Trophoblast cell (in vitro differentiated cells and primary cell): ENCODE results near the gene DNAH1.

Experiments used
- DNase-seq, 2 donors: peaks; one replicate each; pipeline ENCODE4 v3.0.0-alpha.2; 2016
- H2AFZ ChIP-seq: 2 replicates; pipeline ENCODE4 v1.6.1; 2013; ENCODE audit warnings: low read length, moderate library complexity, mild to moderate bottlenecking; ENCODE audit not compliant: insufficient read depth, poor library complexity
- H2AK5ac ChIP-seq: 2 replicates; pipeline ENCODE4 v1.6.1; 2013; ENCODE audit warnings: mild to moderate bottlenecking, low read length
- H2BK120ac ChIP-seq: 2 replicates; pipeline ENCODE4 v1.6.1; 2013; ENCODE audit warnings: low read length, mild to moderate bottlenecking, moderate library complexity; ENCODE audit not compliant: insufficient read depth, poor library complexity
- H2BK12ac ChIP-seq: 2 replicates; pipeline ENCODE4 v1.6.1; 2013; ENCODE audit warnings: mild to moderate bottlenecking, low read length, moderate library complexity
- H2BK5ac ChIP-seq: 2 replicates; pipeline ENCODE4 v1.6.1; 2013; ENCODE audit warnings: low read length, low read depth, moderate library complexity, mild to moderate bottlenecking; ENCODE audit not compliant: poor library complexity
- H3K14ac ChIP-seq: 2 replicates; pipeline ENCODE4 v1.6.1; 2013; ENCODE audit warnings: mild to moderate bottlenecking, low read length
- H3K18ac ChIP-seq: 2 replicates; pipeline ENCODE4 v1.6.1; 2013; ENCODE audit warnings: mild to moderate bottlenecking, low read length
- H3K23ac ChIP-seq: 2 replicates; pipeline ENCODE4 v1.6.1; 2013; ENCODE audit warnings: low read length
- H3K27ac ChIP-seq: 2 replicates; pipeline ENCODE4 v1.5.1; 2013; ENCODE audit warnings: low read depth, mild to moderate bottlenecking, inconsistent platforms, low read length, moderate library complexity
- H3K27me3 ChIP-seq: 2 replicates; pipeline ENCODE4 v1.6.1; 2013; ENCODE audit warnings: inconsistent platforms, mild to moderate bottlenecking, low read length, moderate library complexity; ENCODE audit not compliant: insufficient read depth
- H3K36me3 ChIP-seq, 2 experiments: 1 replicate in 1 of 2; 2 replicates in 1 of 2; pipeline ENCODE4 v1.6.1; 2013; ENCODE audit warnings: low read length in 2 of 2, mild to moderate bottlenecking in 2 of 2, moderate library complexity in 1 of 2; ENCODE audit not compliant: insufficient read depth in 2 of 2, control insufficient read depth in 1 of 2
- H3K4ac ChIP-seq: 2 replicates; pipeline ENCODE4 v1.6.1; 2013; ENCODE audit warnings: low read depth, mild to moderate bottlenecking, low read length, moderate library complexity
- H3K4me1 ChIP-seq, 2 experiments: 1 replicate in 1 of 2; 2 replicates in 1 of 2; pipeline ENCODE4 v1.6.1; 2013; ENCODE audit warnings: low read length in 2 of 2, mild to moderate bottlenecking in 2 of 2, moderate library complexity in 1 of 2; ENCODE audit not compliant: insufficient read depth in 2 of 2, control insufficient read depth in 1 of 2
- H3K4me2 ChIP-seq: 2 replicates; pipeline ENCODE4 v1.6.1; 2013; ENCODE audit warnings: inconsistent platforms, mild to moderate bottlenecking, low read length, moderate library complexity
- H3K4me3 ChIP-seq: 2 replicates; pipeline ENCODE4 v1.5.1; 2013; ENCODE audit warnings: mild to moderate bottlenecking, low read depth, low read length, inconsistent platforms
- H3K79me1 ChIP-seq: one replicate; pipeline ENCODE4 v1.6.1; 2013; ENCODE audit warnings: low read length
- H3K79me2 ChIP-seq: 2 replicates; pipeline ENCODE4 v1.6.1; 2013; ENCODE audit warnings: low read length, mild to moderate bottlenecking; ENCODE audit not compliant: control insufficient read depth, insufficient read depth, poor library complexity
- H3K9ac ChIP-seq: 2 replicates; pipeline ENCODE4 v1.6.1; 2013; ENCODE audit warnings: mild to moderate bottlenecking, low read length
- H3K9me3 ChIP-seq: 2 replicates; pipeline ENCODE4 v1.6.1; 2013; ENCODE audit warnings: low read depth, mild to moderate bottlenecking, control low read depth, inconsistent platforms, low read length; ENCODE audit not compliant: insufficient read depth
- H4K12ac ChIP-seq: 2 replicates; pipeline ENCODE4 v1.6.1; 2013; ENCODE audit warnings: low read depth, mild to moderate bottlenecking, low read length, moderate library complexity
- H4K8ac ChIP-seq: 2 replicates; pipeline ENCODE4 v1.6.1; 2013; ENCODE audit warnings: low read depth, mild to moderate bottlenecking, low read length, moderate library complexity
- H4K91ac ChIP-seq: one replicate; pipeline ENCODE4 v1.6.1; 2013; ENCODE audit warnings: low read depth, mild to moderate bottlenecking, low read length, moderate library complexity
- WGBS: extraction: QIAGEN DNeasy Blood & Tissue Kit; methylation state at CpG from one replicate; pipeline ENCODE4 v1.1.7; 2013; ENCODE audit warnings: missing lambda C conversion rate; ENCODE audit not compliant: insufficient read length, insufficient coverage; ENCODE audit errors: extremely low coverage; 5-methylcytosine and 5-hydroxymethylcytosine counted together

Gene DNAH1

DNA sequence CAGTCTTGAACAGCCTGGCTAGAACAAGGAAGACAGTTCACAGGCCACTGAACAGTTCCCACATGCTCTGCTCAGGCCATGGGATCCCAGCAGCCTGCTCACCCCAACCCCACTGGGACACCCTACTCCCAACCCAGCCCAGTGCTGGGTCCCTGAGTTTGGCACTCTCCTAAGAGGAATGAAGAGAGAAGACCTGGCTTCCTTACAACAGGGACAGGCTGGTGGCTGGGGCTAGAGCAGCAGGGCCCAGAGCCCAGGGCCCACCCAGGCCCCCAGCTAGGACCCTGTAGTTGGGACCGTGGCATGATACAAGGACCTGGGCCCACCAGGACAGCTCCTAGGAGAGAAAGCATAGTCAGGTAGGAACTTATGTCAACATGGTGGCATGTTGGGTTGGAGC is 85.4 kb downstream of the DNAH1 start:
- Histone ChIP-seq H4K12ac (no peak overlapping the region), H3K4me1 (peaks cover 5% of the 10 kb centered on the region in 2 experiments), H3K27ac (no peak overlapping the region), H3K4ac (no peak overlapping the region), H3K18ac (no peak overlapping the region), H2BK120ac (no peak overlapping the region), H3K79me2 (no peaks in the 10 kb centered on the region), H2AK5ac (no peak overlapping the region), H3K23ac (no peak overlapping the region), H3K9me3 (peaks cover 4% of the 10 kb centered on the region), H3K14ac (no peak overlapping the region), H3K27me3 (no peaks in the 10 kb centered on the region), H3K4me2 (no peak overlapping the region), H3K4me3 (no peak overlapping the region), H2BK5ac (no peak overlapping the region), H2BK12ac (no peak overlapping the region), H3K36me3 (peaks cover 63 to 64% of the 10 kb centered on the region in 2 experiments), H3K79me1 (no peaks in the 10 kb centered on the region), H2AFZ (no peak overlapping the region), H3K9ac (no peak overlapping the region), H4K8ac (no peak overlapping the region), H4K91ac (no peak overlapping the region)
- no peak for DNase-seq
- no CpG with 5 or more reads among the region's 1 CpG for WGBS

- Histone ChIP-seq H2AFZ (no peak overlapping the region), H2BK12ac (no peak overlapping the region), H4K8ac (no peak overlapping the region), H3K36me3 (peaks cover 69 to 70% of the 10 kb centered on the region in 2 experiments), H4K91ac (no peak overlapping the region), H3K79me2 (no peaks in the 10 kb centered on the region), H2AK5ac (no peak overlapping the region), H3K4ac (no peak overlapping the region), H3K18ac (no peak overlapping the region), H3K14ac (no peak overlapping the region), H3K4me1 (peaks cover 5% of the 10 kb centered on the region in 2 experiments), H3K27me3 (no peaks in the 10 kb centered on the region), H3K4me3 (no peak overlapping the region), H3K9me3 (peaks cover 4% of the 10 kb centered on the region), H3K23ac (no peak overlapping the region), H2BK120ac (no peak overlapping the region), H3K79me1 (no peaks in the 10 kb centered on the region), H3K4me2 (no peak overlapping the region), H4K12ac (no peak overlapping the region), H2BK5ac (no peak overlapping the region), H3K27ac (no peak overlapping the region), H3K9ac (no peak overlapping the region)
- no CpG with 5 or more reads among the region's 16 CpGs for WGBS
- peak; percentile 12 to 29 for DNase-seq
Measured at GRCh38 chr3:52402101-52402521, 86.0 kb downstream of the DNAH1 start.

DNA sequence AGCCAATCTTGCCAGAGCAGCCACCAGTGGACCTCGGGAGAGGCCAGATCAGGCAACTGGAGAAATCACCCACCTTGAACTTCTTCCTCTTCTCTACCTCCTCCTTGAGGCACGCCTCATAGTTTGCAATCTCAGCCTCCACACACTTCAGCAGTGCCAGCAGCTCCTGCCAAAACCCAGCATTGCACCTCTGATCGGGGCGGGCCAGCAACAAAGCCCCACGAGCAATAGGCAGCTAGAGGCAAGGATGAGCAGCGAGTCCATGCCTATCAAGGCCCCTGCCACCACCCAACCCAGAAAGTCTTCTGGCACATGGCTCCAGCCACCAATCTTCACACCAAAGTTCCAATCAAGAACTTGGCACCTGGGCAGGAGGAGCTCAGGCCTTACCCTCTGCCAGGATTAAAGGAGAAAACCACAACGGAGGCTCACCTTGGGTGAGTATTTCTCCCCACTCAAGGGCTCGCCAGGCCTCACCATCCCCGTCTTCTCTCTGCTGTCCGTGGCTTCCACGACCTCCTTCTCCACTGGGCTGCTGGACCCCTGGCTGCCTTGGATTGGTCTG is 86.7 kb downstream of the DNAH1 start:
- no peak overlapping the region for H2BK12ac ChIP-seq
- H3K4ac ChIP-seq: no peak overlapping the region
- no peak overlapping the region for H3K27ac ChIP-seq
- no peak overlapping the region for H3K18ac ChIP-seq
- H3K4me2 ChIP-seq: no peak overlapping the region
- peaks cover 5% of the 10 kb centered on the region in 2 experiments for H3K4me1 ChIP-seq
- no peaks in the 10 kb centered on the region for H3K27me3 ChIP-seq
- H3K4me3 ChIP-seq: no peak overlapping the region
- no peak overlapping the region for H2AK5ac ChIP-seq
- no peak overlapping the region for H3K23ac ChIP-seq
- H3K79me1 ChIP-seq: no peaks in the 10 kb centered on the region
- DNase-seq: no peak
- no peak overlapping the region for H3K14ac ChIP-seq
- H2BK5ac ChIP-seq: no peak overlapping the region
- WGBS: no CpG with 5 or more reads among the region's 11 CpGs
- no peaks in the 10 kb centered on the region for H3K79me2 ChIP-seq
- H3K36me3 ChIP-seq: peaks cover 75 to 76% of the 10 kb centered on the region in 2 experiments
- no peak overlapping the region for H4K8ac ChIP-seq
- no peak overlapping the region for H4K12ac ChIP-seq
- H2BK120ac ChIP-seq: no peak overlapping the region
- no peak overlapping the region for H2AFZ ChIP-seq
- H3K9ac ChIP-seq: no peak overlapping the region
- H4K91ac ChIP-seq: no peak overlapping the region
- H3K9me3 ChIP-seq: peaks cover 4% of the 10 kb centered on the region

GRCh38 chr3:52403271-52403841 is 87.2 kb downstream of the DNAH1 start:
- H4K91ac ChIP-seq: no peak overlapping the region
- no peaks in the 10 kb centered on the region for H3K79me1 ChIP-seq
- H3K18ac ChIP-seq: no peak overlapping the region
- H2BK120ac ChIP-seq: no peak overlapping the region
- no peak overlapping the region for H3K4ac ChIP-seq
- H3K4me2 ChIP-seq: no peak overlapping the region
- peaks cover 5% of the 10 kb centered on the region in 2 experiments for H3K4me1 ChIP-seq
- H2AK5ac ChIP-seq: no peak overlapping the region
- H3K9me3 ChIP-seq: peaks cover 4% of the 10 kb centered on the region
- no peak overlapping the region for H2AFZ ChIP-seq
- no peaks in the 10 kb centered on the region for H3K27me3 ChIP-seq
- no peak overlapping the region for H4K12ac ChIP-seq
- H3K4me3 ChIP-seq: no peak overlapping the region
- no peak overlapping the region for H2BK5ac ChIP-seq
- no peaks in the 10 kb centered on the region for H3K79me2 ChIP-seq
- H2BK12ac ChIP-seq: no peak overlapping the region
- H3K27ac ChIP-seq: no peak overlapping the region
- no CpG with 5 or more reads among the region's 19 CpGs for WGBS
- no peak overlapping the region for H3K14ac ChIP-seq
- no peak overlapping the region for H4K8ac ChIP-seq
- no peak overlapping the region for H3K23ac ChIP-seq
- peaks cover 77 to 78% of the 10 kb centered on the region in 2 experiments for H3K36me3 ChIP-seq
- no peak for DNase-seq
- no peak overlapping the region for H3K9ac ChIP-seq
